Tibial nerve (tissue), 3 donors: Measurements from ENCODE around the gene CFAP99.

ENCODE experiments used
- POLR2A ChIP-seq, 2 donors: fragments of 450-650 bp; IDR thresholded peaks; one replicate each; pipeline ENCODE4 v1.6.1; 2017; ENCODE audit warnings: antibody characterized with exemption in 2 of 2, mild to moderate bottlenecking in 2 of 2, moderate library complexity in 2 of 2
- TF ChIP-seq, protein P1 (sequence below), 5 experiments: fragments of 200-600 bp in 3 of 5; fragments of 450-650 bp in 2 of 5; sonication (generic) in 3 of 5; IDR thresholded peaks; one replicate each; pipeline ENCODE4 v1.5.1; 2016 to 2019; ENCODE audit warnings: antibody characterized with exemption in 5 of 5, mild to moderate bottlenecking in 3 of 5, moderate library complexity in 2 of 5

GRCh38 chr4:2396781-2397368 is 21.9 kb upstream of the CFAP99 start:
- TF ChIP-seq, protein P1, sequence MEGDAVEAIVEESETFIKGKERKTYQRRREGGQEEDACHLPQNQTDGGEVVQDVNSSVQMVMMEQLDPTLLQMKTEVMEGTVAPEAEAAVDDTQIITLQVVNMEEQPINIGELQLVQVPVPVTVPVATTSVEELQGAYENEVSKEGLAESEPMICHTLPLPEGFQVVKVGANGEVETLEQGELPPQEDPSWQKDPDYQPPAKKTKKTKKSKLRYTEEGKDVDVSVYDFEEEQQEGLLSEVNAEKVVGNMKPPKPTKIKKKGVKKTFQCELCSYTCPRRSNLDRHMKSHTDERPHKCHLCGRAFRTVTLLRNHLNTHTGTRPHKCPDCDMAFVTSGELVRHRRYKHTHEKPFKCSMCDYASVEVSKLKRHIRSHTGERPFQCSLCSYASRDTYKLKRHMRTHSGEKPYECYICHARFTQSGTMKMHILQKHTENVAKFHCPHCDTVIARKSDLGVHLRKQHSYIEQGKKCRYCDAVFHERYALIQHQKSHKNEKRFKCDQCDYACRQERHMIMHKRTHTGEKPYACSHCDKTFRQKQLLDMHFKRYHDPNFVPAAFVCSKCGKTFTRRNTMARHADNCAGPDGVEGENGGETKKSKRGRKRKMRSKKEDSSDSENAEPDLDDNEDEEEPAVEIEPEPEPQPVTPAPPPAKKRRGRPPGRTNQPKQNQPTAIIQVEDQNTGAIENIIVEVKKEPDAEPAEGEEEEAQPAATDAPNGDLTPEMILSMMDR (IDR thresholded peaks at IDR 0.05): no peak
- no peak for TF ChIP-seq POLR2A (IDR thresholded peaks at IDR 0.05)
